Measurements from ENCODE around the gene ZNF622. TPM values are rescaled to one million over a fixed set of nuclear protein-coding genes. Genes with fewer than 3 reads are reported as not detected.

ZNF622 gene
- total and polyA plus RNA-seq, 11 donors = 43.7 to 171 (median 58.4) TPM

- Histone ChIP-seq H3K9me3 (no peaks in the 10 kb centered on the region), H3K4me3 (no peak overlapping the region), H3K36me3 (no peaks in the 10 kb centered on the region), H3K27me3 (no peaks in the 10 kb centered on the region), H3K4me1 (peaks cover 0 to 5% (median 0%) of the 10 kb centered on the region in 12 donors), H3K27ac (no peak overlapping the region)
- intact Hi-C loops (cut with DNase I) = no loop called here
- no peak for ATAC-seq
- TF ChIP-seq CTCF (IDR thresholded peaks at IDR 0.05) (no peak), POLR2A (IDR thresholded peaks at IDR 0.05) (no peak)
- DNase-seq = no peak
These were observed 53.0 kb downstream of the ZNF622 start for GRCh38 chr5:16412556-16412955.

- Histone ChIP-seq H3K36me3 (no peaks in the 10 kb centered on the region), H3K27me3 (no peaks in the 10 kb centered on the region), H3K27ac (no peak overlapping the region), H3K4me3 (no peak overlapping the region), H3K9me3 (no peaks in the 10 kb centered on the region), H3K4me1 (peaks cover 0 to 5% (median 0%) of the 10 kb centered on the region in 12 donors)
- TF ChIP-seq POLR2A (IDR thresholded peaks at IDR 0.05) (no peak), CTCF (IDR thresholded peaks at IDR 0.05) (no peak)
- DNase-seq (no peak), ATAC-seq (no peak)
- intact Hi-C loops (cut with DNase I) = no loop called here
- WGBS, 4 donors = 74 to 90% (median 84%) methylated on average over 3 of the region's 3 CpGs
These were observed 53.7 kb downstream of the ZNF622 start for GRCh38 chr5:16411741-16412455.

- intact Hi-C loops (cut with DNase I) = no loop called here
- WGBS, 4 donors = 79 to 85% (median 82%) methylated on average over 9 of the region's 9 CpGs
- Histone ChIP-seq H3K36me3 (no peaks in the 10 kb centered on the region), H3K27me3 (no peaks in the 10 kb centered on the region), H3K4me1 (peaks cover 0 to 5% (median 0%) of the 10 kb centered on the region in 12 donors), H3K9me3 (no peaks in the 10 kb centered on the region), H3K4me3 (no peak overlapping the region), H3K27ac (no peak overlapping the region)
- TF ChIP-seq CTCF (IDR thresholded peaks at IDR 0.05) = no peak
- TF ChIP-seq POLR2A (IDR thresholded peaks at IDR 0.05) = no peak
- no peak for ATAC-seq
- DNase-seq = no peak
These were observed 54.4 kb downstream of the ZNF622 start for GRCh38 chr5:16411235-16411634.

- Histone ChIP-seq H3K27ac (no peak overlapping the region), H3K4me1 (peaks cover 0 to 5% (median 0%) of the 10 kb centered on the region in 12 donors), H3K27me3 (no peaks in the 10 kb centered on the region), H3K36me3 (no peaks in the 10 kb centered on the region), H3K4me3 (no peak overlapping the region), H3K9me3 (no peaks in the 10 kb centered on the region)
- WGBS, 4 donors = 60 to 88% (median 76%) methylated on average over 2 of the region's 2 CpGs
- intact Hi-C loops (cut with DNase I) = no loop called here
- no peak for DNase-seq
- TF ChIP-seq POLR2A (IDR thresholded peaks at IDR 0.05) = no peak
- no peak for TF ChIP-seq CTCF (IDR thresholded peaks at IDR 0.05)
- ATAC-seq = no peak
These were observed 55.3 kb downstream of the ZNF622 start for GRCh38 chr5:16410338-16410737.
